GM10266 (cell line): ENCODE data around the gene UPK3BL2.
"Not testable (repeated sequence)": the region's sequence is repeated elsewhere in the genome, so short reads cannot be mapped to it uniquely, and the experiment has no call there.

Experiments used
- DNase-seq: peaks from one replicate; pipeline ENCODE4 v3.0.0; 2012; ENCODE audit errors: extremely low spot score

UPK3BL2 gene

GRCh38 chr7:102535062-102535615 lies 8.4 kb downstream of the UPK3BL2 start:
- DNase-seq = not testable (repeated sequence)

DNA sequence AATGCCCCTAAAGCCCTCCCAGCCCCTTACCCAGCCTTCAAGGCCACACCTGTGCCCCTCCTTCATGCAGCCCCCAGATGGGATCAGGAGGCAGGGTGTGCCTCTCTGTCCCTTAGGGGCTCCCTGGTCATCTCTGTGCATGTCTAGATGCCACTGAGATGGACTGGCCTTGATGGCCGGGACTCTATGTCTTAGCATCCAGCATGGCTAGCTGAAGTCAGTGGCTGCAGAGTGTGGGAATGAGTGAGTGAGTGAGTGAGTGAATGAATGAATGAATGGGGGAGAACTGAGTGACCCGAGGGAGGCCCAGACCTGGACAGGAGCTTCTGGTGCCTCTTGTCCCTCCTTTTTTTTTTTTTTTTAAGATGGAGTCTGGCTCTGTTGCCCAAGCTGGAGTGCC lies 11.4 kb downstream of the UPK3BL2 start:
- not testable (repeated sequence) for DNase-seq

- not testable (repeated sequence) for DNase-seq
Measured at GRCh38 chr7:102531583-102531982, 11.9 kb downstream of the UPK3BL2 start.

DNA sequence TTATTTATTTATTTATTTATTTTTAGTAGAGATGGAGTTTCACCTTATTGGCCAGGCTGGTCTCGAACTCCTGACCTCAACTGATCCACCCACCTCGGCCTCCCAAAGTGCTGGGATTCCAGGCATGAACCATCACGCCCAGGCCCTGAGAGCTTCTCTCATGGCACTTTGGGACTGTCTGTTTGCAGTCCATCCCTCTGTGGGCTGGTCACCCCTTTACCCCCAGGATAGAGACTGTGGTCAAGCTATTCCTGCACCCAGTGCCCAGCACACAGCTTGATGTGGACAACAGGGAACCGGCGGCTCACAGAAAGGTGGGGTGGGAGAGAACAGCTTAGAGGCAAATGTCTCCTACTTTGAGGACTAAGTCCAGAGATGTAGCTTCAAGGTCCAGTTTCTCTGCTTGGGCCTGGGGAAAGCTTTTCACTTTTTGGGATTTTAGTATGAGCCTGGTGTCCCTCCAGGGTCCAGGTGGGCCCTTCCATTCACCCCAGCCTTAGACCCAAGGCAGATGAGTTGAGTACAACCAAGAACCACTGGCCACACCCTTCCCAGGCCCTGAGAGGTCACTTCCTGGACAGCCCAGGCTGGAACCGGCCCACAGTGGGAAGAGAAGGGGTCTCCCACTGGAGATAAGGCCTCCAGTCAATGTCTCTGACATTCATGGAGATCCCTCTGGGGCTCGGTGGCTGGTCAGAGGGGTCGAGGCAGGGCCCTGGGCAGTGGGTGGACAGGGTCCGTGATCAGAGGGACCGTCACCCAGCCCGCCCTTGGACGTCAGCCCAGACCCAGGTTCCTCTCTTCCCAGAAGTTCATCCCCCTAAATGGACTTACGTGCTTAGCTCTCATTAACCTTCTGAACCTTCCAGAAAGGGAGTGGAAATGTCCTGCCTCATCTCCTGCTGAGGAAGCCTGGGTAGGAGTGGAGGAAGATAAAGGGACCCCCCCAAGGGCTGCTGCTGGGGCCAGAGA lies 15.4 kb downstream of the UPK3BL2 start:
- DNase-seq = not testable (repeated sequence)

- not testable (repeated sequence) for DNase-seq
Measured at GRCh38 chr7:102527182-102527581, 16.3 kb downstream of the UPK3BL2 start.

DNA sequence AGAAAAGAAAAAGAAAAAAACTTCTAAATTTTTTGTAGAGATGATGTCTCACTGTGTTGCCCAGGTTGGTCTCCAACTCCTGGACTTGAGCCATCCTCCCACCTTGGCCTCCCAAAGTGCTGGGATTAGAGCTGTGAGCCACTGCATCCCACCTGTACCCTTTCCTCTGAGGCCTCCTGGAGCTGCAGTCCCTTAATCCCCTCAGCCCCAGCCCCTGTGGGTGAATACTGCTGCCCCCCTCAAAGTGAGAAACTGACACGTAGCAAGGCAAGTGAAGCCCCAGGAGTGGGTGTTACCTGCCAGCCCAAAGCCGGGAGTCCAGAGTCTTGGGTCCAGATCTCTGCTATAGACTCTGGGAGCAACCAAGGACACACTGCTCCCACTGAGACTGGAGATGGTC lies 18.7 kb downstream of the UPK3BL2 start:
- DNase-seq = not testable (repeated sequence)

DNA sequence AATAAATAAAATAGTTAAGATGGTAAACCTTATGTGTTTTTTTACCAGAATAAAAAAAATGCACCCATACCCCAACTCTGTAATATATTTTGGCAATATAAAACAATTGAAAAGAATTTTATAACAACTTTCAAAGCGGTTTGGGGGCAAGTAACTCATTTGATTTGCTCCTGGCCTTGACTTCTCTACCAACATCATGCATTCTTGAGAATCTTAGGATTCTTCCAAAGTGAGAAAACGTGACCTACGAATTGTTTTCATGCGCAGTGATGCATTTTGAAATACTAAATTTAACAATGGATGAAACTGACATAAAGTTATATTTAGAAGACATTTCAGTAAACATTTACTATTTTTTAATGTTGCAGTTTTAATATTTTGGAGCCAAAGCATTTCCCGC lies 22.7 kb downstream of the UPK3BL2 start:
- not testable (repeated sequence) for DNase-seq

DNA sequence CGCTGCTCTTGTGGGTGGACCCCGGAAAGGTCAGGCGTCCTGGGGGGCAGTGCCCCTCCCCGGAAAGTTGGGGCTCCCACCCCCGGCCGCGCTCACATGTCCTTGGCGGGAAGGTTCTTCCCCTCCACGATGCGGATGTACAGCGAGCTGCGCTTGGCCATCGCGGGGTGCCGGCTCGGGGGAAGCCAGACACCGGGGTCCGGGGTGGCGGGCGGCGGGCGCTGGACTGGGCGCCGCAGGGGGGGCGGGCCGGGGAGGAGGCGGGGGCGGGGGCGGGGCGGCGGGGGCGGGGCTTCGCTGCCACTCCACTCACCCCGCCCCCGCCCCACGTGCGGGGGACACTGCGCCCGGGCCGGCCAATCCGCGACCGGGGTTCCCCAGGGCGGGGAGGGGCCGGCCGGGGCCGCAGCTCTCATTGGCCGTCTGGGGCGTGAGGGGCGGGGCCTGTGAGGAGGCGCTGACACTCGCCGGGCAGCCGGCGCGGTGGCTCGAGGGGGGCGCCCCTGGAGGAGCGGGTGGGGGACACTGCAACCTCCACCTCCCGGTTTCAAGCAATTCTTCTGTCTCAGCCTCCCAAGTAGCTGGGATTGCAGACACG lies 25.8 kb downstream of the UPK3BL2 start, which contains the start of gene RASA4B:
Gene RASA4B (minus strand): TSS at position 228 of the 598 bp plus-strand sequence. CDS start 67 bp downstream, at position 161.
- not testable (repeated sequence) for DNase-seq

GRCh38 chr7:102516951-102517350 lies 26.5 kb downstream of the UPK3BL2 start:
- not testable (repeated sequence) for DNase-seq

- DNase-seq = not testable (repeated sequence)
Measured at GRCh38 chr7:102515889-102516288, 27.6 kb downstream of the UPK3BL2 start.

GRCh38 chr7:102514881-102515721 lies 28.4 kb downstream of the UPK3BL2 start:
- not testable (repeated sequence) for DNase-seq

GRCh38 chr7:102512642-102513221 lies 30.8 kb downstream of the UPK3BL2 start:
- not testable (repeated sequence) for DNase-seq

GRCh38 chr7:102511860-102512522 lies 31.5 kb downstream of the UPK3BL2 start:
- not testable (repeated sequence) for DNase-seq

DNA sequence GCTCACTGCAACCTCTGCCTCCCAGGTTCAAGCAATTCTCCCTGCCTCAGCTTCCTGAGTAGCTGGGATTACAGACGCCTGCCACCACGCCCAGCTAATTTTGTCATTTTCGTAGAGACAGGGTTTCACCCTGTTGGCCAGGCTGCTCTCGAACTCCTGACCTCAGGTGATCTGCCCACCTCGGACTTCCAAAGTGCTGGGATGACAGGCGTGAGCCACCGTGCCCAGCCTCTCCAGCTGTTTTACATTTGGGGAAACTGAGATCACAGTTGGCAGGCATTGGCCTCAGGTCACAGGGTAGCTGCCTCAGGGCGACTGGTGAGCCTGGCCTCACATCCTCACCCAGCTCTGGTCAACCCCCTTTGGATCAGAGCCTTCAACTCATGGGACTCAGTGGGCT lies 32.9 kb downstream of the UPK3BL2 start:
- not testable (repeated sequence) for DNase-seq

GRCh38 chr7:102507410-102508088 lies 35.9 kb downstream of the UPK3BL2 start:
- not testable (repeated sequence) for DNase-seq

GRCh38 chr7:102505298-102506185 lies 38.0 kb downstream of the UPK3BL2 start:
- DNase-seq = not testable (repeated sequence)

- not testable (repeated sequence) for DNase-seq
Measured at GRCh38 chr7:102503141-102503540, 40.4 kb downstream of the UPK3BL2 start.

DNA sequence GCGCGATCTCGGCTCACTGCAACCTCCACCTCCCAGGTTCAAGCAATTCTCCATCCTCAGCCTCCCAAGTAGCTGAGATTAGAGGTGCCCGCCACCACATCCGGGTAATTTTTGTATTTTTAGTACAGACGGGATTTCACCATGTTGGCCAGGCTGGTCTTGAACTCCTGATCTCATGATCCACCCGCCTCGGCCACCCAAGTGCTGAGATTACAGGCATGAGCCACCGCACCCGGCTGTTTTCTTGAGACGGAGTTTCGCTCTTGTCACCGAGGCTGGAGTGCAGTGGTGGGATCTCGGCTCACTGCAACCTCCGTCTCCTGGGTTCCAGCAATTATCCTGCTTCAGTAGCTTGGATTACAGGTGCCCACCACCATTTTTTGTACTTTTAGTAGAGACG lies 45.2 kb downstream of the UPK3BL2 start:
- DNase-seq = not testable (repeated sequence)
